MM.1S (cell line): Measurements from ENCODE around the gene ACAA2.

Source experiments
- DNase-seq: peaks from one replicate; pipeline ENCODE4 v3.0.0-alpha.2; 2015
- H2AFZ ChIP-seq: fragments of 300-600 bp; sonication (generic); 2 replicates; pipeline ENCODE4 v1.6.0; 2016; ENCODE audit warnings: antibody characterized with exemption, low read length
- H3F3A ChIP-seq: fragments of 300-600 bp; sonication (generic); 2 replicates; pipeline ENCODE4 v1.6.1; 2016; ENCODE audit warnings: mild to moderate bottlenecking, antibody characterized with exemption, low read length, moderate library complexity, mixed read lengths; ENCODE audit not compliant: insufficient read depth
- H3K27ac ChIP-seq: fragments of 300-600 bp; sonication (generic); 2 replicates; pipeline ENCODE4 v1.5.1; 2016; ENCODE audit warnings: mild to moderate bottlenecking, low read length
- H3K27me3 ChIP-seq: fragments of 300-600 bp; sonication (generic); replicated peaks from 2 replicates; pipeline ENCODE4 v1.6.0; 2016; ENCODE audit warnings: low read length; ENCODE audit not compliant: insufficient read depth
- H3K36me3 ChIP-seq: fragments of 300-600 bp; sonication (generic); replicated peaks from 2 replicates; pipeline ENCODE4 v1.6.1; 2016; ENCODE audit warnings: mild to moderate bottlenecking, low read length, mixed read lengths; ENCODE audit not compliant: insufficient read depth
- H3K4me1 ChIP-seq: fragments of 300-600 bp; sonication (generic); 2 replicates; pipeline ENCODE4 v1.6.1; 2016; ENCODE audit warnings: low read length, mixed read lengths
- H3K4me2 ChIP-seq: fragments of 300-600 bp; sonication (generic); 2 replicates; pipeline ENCODE4 v1.6.0; 2016; ENCODE audit warnings: low read depth, low read length
- H3K4me3 ChIP-seq: fragments of 300-600 bp; sonication (generic); 2 replicates; pipeline ENCODE4 v1.5.1; 2016; ENCODE audit warnings: low read length, mixed read lengths
- H3K79me2 ChIP-seq: fragments of 300-600 bp; sonication (generic); 2 replicates; pipeline ENCODE4 v1.6.1; 2016; ENCODE audit warnings: mixed run types, low read length, mixed read lengths
- H3K9ac ChIP-seq: fragments of 300-600 bp; sonication (generic); 2 replicates; pipeline ENCODE4 v1.6.1; 2016; ENCODE audit warnings: low read length, mixed read lengths
- H3K9me2 ChIP-seq: fragments of 300-600 bp; sonication (generic); replicated peaks from 2 replicates; pipeline ENCODE4 v1.6.1; 2016; ENCODE audit warnings: mild to moderate bottlenecking, low read length, mixed read lengths; ENCODE audit not compliant: insufficient read depth
- H3K9me3 ChIP-seq: fragments of 300-600 bp; sonication (generic); replicated peaks from 2 replicates; pipeline ENCODE4 v1.6.1; 2016; ENCODE audit warnings: mild to moderate bottlenecking, low read length, mixed read lengths; ENCODE audit not compliant: insufficient read depth
- H4K20me1 ChIP-seq: fragments of 300-600 bp; sonication (generic); 2 replicates; pipeline ENCODE4 v1.6.1; 2016; ENCODE audit warnings: mild to moderate bottlenecking, low read length, moderate library complexity, mixed read lengths; ENCODE audit not compliant: insufficient read depth
- CTCF ChIP-seq: fragments of 300-600 bp; sonication (generic); IDR thresholded peaks from 2 replicates; pipeline ENCODE4 v1.5.1; 2016; ENCODE audit warnings: antibody characterized with exemption, low read length, mixed read lengths
- EZH2 ChIP-seq: fragments of 300-600 bp; sonication (generic); optimal IDR thresholded peaks from 2 replicates; pipeline ENCODE3; 2017; ENCODE audit warnings: low read depth, mild to moderate bottlenecking, antibody characterized with exemption, low read length, mixed read lengths
- EZH2phosphoT487 ChIP-seq: fragments of 300-600 bp; sonication (generic); IDR thresholded peaks from 2 replicates; pipeline ENCODE4 v1.6.1; 2018; ENCODE audit warnings: antibody characterized with exemption, low read length

Gene ACAA2

GRCh38 chr18:49853436-49853835 is 40.1 kb upstream of the ACAA2 start:
- Histone ChIP-seq H3K9me3 (no peaks in the 10 kb centered on the region), H3K27ac (no peak overlapping the region), H3K4me1 (no peaks in the 10 kb centered on the region), H2AFZ (no peak overlapping the region), H3K4me2 (no peak overlapping the region), H3K9me2 (no peaks in the 10 kb centered on the region), H3K4me3 (no peak overlapping the region), H3K36me3 (no peaks in the 10 kb centered on the region), H3K9ac (no peak overlapping the region), H3K27me3 (no peaks in the 10 kb centered on the region), H4K20me1 (no peaks in the 10 kb centered on the region), H3F3A (no peaks in the 10 kb centered on the region), H3K79me2 (no peaks in the 10 kb centered on the region)
- no peak for DNase-seq
- no peak for TF ChIP-seq CTCF

DNA sequence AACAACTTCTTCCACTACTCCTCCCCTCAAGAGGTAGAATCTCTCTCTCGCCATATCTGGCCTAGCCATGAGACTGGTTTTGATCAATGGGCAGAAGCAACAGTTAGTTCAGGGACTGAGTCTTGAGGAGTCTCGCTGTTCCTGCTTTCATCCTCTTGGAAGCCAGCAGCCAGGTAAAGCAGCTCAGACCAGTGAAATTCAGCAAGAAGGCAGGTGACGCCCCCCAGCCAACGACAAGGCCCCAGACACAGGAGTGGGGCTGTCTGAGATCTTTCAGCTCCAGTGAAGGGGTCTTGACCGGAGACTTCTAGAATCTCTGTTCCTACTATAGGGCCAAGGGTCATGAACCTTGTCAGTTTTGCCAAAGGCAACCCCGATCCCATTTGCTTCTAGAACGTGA is 39.7 kb upstream of the ACAA2 start:
- no peak overlapping the region for H3K9ac ChIP-seq
- no peak for TF ChIP-seq EZH2phosphoT487
- TF ChIP-seq EZH2, result no peak
- no peak for TF ChIP-seq CTCF
- no peaks in the 10 kb centered on the region for H3K27me3 ChIP-seq
- H3K9me3 ChIP-seq, result no peaks in the 10 kb centered on the region
- H3K4me3 ChIP-seq, result no peak overlapping the region
- no peak overlapping the region for H3K27ac ChIP-seq
- no peaks in the 10 kb centered on the region for H3K9me2 ChIP-seq
- no peaks in the 10 kb centered on the region for H3F3A ChIP-seq
- no peaks in the 10 kb centered on the region for H3K79me2 ChIP-seq
- no peaks in the 10 kb centered on the region for H3K36me3 ChIP-seq
- H3K4me1 ChIP-seq, result no peaks in the 10 kb centered on the region
- no peak for DNase-seq
- H4K20me1 ChIP-seq, result no peaks in the 10 kb centered on the region
- no peak overlapping the region for H2AFZ ChIP-seq
- H3K4me2 ChIP-seq, result no peak overlapping the region

- Histone ChIP-seq H3K9me3 (no peaks in the 10 kb centered on the region), H3K79me2 (no peaks in the 10 kb centered on the region), H3K27me3 (no peaks in the 10 kb centered on the region), H2AFZ (no peak overlapping the region), H3K36me3 (no peaks in the 10 kb centered on the region), H3K9me2 (no peaks in the 10 kb centered on the region), H3F3A (no peaks in the 10 kb centered on the region), H4K20me1 (no peaks in the 10 kb centered on the region), H3K4me2 (no peak overlapping the region), H3K4me1 (no peaks in the 10 kb centered on the region), H3K4me3 (no peak overlapping the region), H3K27ac (no peak overlapping the region), H3K9ac (no peak overlapping the region)
- no peak for DNase-seq
- TF ChIP-seq EZH2 (no peak), CTCF (no peak), EZH2phosphoT487 (no peak)
Observed at GRCh38 chr18:49851624-49852023, 38.3 kb upstream of the ACAA2 start.

GRCh38 chr18:49850636-49851035 is 37.3 kb upstream of the ACAA2 start:
- Histone ChIP-seq H2AFZ (no peak overlapping the region), H3K27ac (no peak overlapping the region), H3K4me3 (no peak overlapping the region), H3F3A (no peaks in the 10 kb centered on the region), H3K9me3 (no peaks in the 10 kb centered on the region), H3K36me3 (no peaks in the 10 kb centered on the region), H3K79me2 (no peaks in the 10 kb centered on the region), H3K27me3 (no peaks in the 10 kb centered on the region), H3K4me1 (no peaks in the 10 kb centered on the region), H3K4me2 (no peak overlapping the region), H3K9me2 (no peaks in the 10 kb centered on the region), H3K9ac (no peak overlapping the region), H4K20me1 (no peaks in the 10 kb centered on the region)
- TF ChIP-seq CTCF, result no peak
- TF ChIP-seq EZH2, result no peak
- TF ChIP-seq EZH2phosphoT487, result no peak
- no peak for DNase-seq
